RCC 7860 (cell line): ENCODE measurements around the gene PNMA6E.

ENCODE experiments used
- DNase-seq: peaks from one replicate; pipeline ENCODE4 v3.0.0-alpha.2; 2015; ENCODE audit warnings: low spot score
- FAIRE-seq: peaks from 2 replicates; lab custom pipeline; 2012; peaks lifted over from hg19 to GRCh38; lab: Jason Lieb, UNC

PNMA6E gene

DNA sequence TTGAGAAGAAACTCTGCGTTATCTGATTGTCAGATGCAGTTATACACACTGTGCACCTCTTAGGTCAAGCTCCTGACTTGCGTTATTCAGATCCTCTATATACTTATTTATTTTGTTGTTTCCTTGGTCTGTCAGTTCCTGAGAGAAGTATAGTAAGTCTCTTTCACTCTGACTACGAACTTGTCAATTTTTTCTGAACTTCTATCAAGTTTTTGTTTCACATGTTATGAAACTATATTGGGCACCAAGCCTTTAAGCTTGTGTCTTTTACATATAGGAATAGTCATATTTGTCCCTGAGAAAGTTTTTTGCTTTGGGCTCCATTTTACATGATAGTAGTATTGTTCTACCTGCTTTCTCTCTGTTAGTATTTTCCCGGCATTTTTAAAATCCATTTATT, 35.5 kb downstream of the PNMA6E start:
- FAIRE-seq (no peak), DNase-seq (no peak)

DNA sequence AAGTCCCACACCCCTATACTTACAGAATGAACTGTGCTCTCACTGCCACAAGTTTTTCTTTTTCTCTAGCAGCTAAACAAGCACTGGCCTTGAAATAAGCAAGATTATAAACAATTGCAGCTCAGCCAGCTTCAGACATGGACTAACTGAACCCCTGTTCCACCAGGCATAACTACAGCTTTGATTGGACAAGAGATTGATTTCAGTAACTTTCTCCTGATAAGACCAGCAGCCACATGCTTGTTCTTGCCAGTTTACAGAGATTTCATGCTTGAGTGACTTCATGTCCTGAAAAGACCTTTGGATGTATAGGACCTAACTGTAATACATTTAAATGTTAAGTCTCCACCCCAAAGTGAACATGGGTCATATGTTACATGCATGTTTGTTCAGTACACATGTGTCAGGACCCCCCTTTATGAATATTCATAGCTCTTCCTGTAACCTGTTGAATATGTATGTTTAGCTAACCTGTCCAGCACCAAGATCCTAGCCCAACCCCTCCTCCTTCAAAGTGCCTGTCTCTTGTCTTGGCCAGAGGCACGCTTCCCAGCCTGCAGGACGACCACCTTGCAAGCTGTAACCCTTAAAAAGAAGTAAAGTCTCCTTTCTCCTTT, 39.3 kb downstream of the PNMA6E start:
- FAIRE-seq, result no peak
- no peak for DNase-seq

- DNase-seq (no peak), FAIRE-seq (no peak)
These were observed 43.3 kb downstream of the PNMA6E start for GRCh38 chrX:153357877-153358276.

- DNase-seq (no peak), FAIRE-seq (no peak)
These were observed 47.7 kb downstream of the PNMA6E start for GRCh38 chrX:153353416-153353815.

DNA sequence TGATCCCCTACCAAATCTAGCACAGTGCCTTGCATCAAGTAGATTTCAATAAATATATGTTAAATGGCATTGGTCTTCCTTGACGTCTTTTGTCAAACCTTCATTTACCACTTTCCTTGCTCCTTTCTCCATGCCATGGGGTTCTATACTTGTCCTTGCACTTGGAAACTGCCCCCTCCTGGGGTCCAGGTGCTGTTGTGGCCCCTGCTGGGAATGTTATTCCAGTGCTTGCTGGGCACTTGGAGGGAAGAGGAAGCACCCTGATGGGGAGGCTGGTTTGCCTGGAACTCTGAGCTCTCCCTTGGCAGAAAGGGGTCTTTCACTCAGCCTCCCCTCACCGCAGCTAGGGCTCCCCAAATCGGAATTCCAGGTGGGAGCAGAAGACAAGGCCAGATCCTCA, 48.3 kb downstream of the PNMA6E start:
- DNase-seq (no peak), FAIRE-seq (no peak)

DNA sequence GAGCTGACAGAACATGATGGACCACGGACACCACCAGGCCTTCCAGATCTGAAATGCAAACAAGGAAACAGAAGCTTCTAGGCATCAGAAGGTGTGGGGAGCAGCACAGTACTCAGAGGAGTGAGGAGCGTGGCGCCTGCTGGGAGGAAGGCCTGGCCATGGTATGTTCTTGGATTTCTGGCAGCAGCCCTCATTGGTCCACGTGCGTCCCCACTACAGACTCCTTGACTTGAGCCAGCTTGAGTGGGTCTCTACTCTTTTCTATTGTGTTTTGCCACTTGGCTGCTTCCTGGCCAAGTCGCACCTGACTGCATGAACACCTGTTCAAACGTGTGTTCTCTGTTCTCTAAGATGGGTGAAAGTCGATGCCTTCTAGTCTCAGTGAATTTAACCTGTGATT, 49.2 kb downstream of the PNMA6E start:
- FAIRE-seq, result no peak
- DNase-seq, result no peak

DNA sequence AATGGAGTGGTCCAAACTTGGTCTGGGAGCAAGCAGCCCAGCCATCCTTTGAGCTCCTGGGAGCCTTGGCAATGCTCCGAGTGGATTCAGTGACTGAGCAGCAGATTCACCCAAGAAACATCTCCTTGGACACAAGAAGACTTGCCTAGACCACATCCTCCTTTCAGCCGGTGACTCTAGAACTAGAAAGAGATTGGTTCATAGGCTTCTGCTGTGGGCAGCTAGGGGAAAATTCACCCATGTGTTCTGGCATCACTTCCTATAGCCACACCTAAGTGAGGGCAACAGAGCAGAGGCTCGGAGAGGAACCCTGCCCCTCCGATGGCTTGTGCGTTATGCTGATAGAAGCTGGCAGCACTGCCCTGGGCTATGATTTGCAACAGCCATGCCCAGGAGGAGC, 51.2 kb downstream of the PNMA6E start:
- FAIRE-seq (no peak), DNase-seq (no peak)

GRCh38 chrX:153348421-153348820, 52.7 kb downstream of the PNMA6E start:
- DNase-seq (no peak), FAIRE-seq (no peak)

DNA sequence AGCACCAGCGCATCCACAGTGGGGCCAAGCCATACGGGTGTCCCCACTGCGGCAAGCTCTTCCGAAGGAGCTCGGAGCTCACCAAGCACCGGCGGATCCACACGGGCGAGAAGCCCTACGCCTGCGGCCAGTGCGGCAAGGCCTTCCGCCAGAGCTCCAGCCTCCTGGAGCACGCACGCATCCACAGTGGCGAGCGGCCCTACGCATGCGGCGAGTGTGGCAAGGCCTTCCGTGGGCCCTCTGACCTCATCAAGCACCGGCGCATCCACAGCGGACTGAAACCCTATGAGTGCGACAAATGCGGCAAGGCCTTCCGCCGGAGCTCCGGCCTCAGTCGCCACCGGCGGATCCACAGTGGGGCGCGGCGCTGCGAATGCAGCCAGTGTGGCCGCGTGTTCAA, 53.6 kb downstream of the PNMA6E start:
- FAIRE-seq, result no peak
- DNase-seq, result no peak
